8988T (cell line): ENCODE data around the gene ADAM11.

Source experiments
- DNase-seq: peaks from one replicate; pipeline ENCODE4 v3.0.0; 2011

ADAM11 gene

GRCh38 chr17:44759086-44759915 lies 513 bp downstream of the ADAM11 start:
- DNase-seq = peak; percentile 61

- DNase-seq = no peak
Observed at GRCh38 chr17:44759916-44760243, 1.1 kb downstream of the ADAM11 start.

GRCh38 chr17:44760474-44761308 lies 1.9 kb downstream of the ADAM11 start:
- no peak for DNase-seq

GRCh38 chr17:44761932-44762810 lies 3.4 kb downstream of the ADAM11 start:
- no peak for DNase-seq

GRCh38 chr17:44763170-44763569 lies 4.4 kb downstream of the ADAM11 start:
- DNase-seq = no peak

GRCh38 chr17:44765965-44766364 lies 7.2 kb downstream of the ADAM11 start:
- no peak for DNase-seq

GRCh38 chr17:44766409-44767038 lies 7.7 kb downstream of the ADAM11 start:
- no peak for DNase-seq

- no peak for DNase-seq
Observed at GRCh38 chr17:44767493-44767892, 8.7 kb downstream of the ADAM11 start.

GRCh38 chr17:44768505-44769142 lies 9.8 kb downstream of the ADAM11 start:
- DNase-seq = no peak

- DNase-seq = no peak
Observed at GRCh38 chr17:44769230-44769629, 10.4 kb downstream of the ADAM11 start.

GRCh38 chr17:44769647-44770084 lies 10.9 kb downstream of the ADAM11 start:
- DNase-seq = no peak

GRCh38 chr17:44770166-44770925 lies 11.6 kb downstream of the ADAM11 start:
- DNase-seq = no peak

- DNase-seq = no peak
Observed at GRCh38 chr17:44772308-44773045, 13.7 kb downstream of the ADAM11 start.

- DNase-seq = no peak
Observed at GRCh38 chr17:44773140-44773539, 14.4 kb downstream of the ADAM11 start.

- peak; percentile 95 for DNase-seq
Observed at GRCh38 chr17:44774271-44775135, 15.7 kb downstream of the ADAM11 start.

GRCh38 chr17:44775136-44775837 lies 16.5 kb downstream of the ADAM11 start:
- DNase-seq = peak; percentile 95

GRCh38 chr17:44775838-44776621 lies 17.2 kb downstream of the ADAM11 start:
- DNase-seq = peak; percentile 45
